Esophagus (tissue), 2 donors: ENCODE results near the gene ITGAL. TPM values are rescaled to one million over a fixed set of nuclear protein-coding genes. Genes with fewer than 3 reads are reported as not detected.

Experiments
- H3K27ac ChIP-seq, 2 donors: one replicate each; pipeline ENCODE4 v1.5.1; 2013; ENCODE audit warnings: low read depth in 2 of 2, mild to moderate bottlenecking in 2 of 2, inconsistent platforms in 1 of 2, low read length in 1 of 2, moderate library complexity in 1 of 2
- H3K27me3 ChIP-seq, 2 donors: one replicate each; pipeline ENCODE4 v1.6.1; 2013; ENCODE audit warnings: low read length in 2 of 2, control low read depth in 1 of 2, mild to moderate bottlenecking in 1 of 2; ENCODE audit not compliant: insufficient read depth in 2 of 2, control insufficient read depth in 1 of 2
- H3K36me3 ChIP-seq, 2 donors: one replicate each; pipeline ENCODE4 v1.6.1; 2013; ENCODE audit warnings: low read length in 1 of 2; ENCODE audit not compliant: control insufficient read depth in 2 of 2, insufficient read depth in 2 of 2
- H3K4me1 ChIP-seq, 2 donors: one replicate each; pipeline ENCODE4 v1.6.1; 2013; ENCODE audit warnings: low read length in 1 of 2; ENCODE audit not compliant: control insufficient read depth in 2 of 2, insufficient read depth in 2 of 2
- H3K4me3 ChIP-seq, 2 donors: one replicate each; pipeline ENCODE4 v1.5.1; 2013; ENCODE audit warnings: low read length in 2 of 2, mild to moderate bottlenecking in 2 of 2, low read depth in 1 of 2, moderate library complexity in 1 of 2
- H3K9me3 ChIP-seq, 2 donors: one replicate each; pipeline ENCODE4 v1.6.1; 2013; ENCODE audit warnings: mild to moderate bottlenecking in 2 of 2, low read depth in 1 of 2, low read length in 1 of 2, moderate library complexity in 1 of 2; ENCODE audit not compliant: control insufficient read depth in 2 of 2, insufficient read depth in 1 of 2
- WGBS, 2 donors: extraction: QIAGEN DNeasy Blood & Tissue Kit; methylation state at CpG; one replicate each; pipeline ENCODE4 v1.1.7; 2013; 5-methylcytosine and 5-hydroxymethylcytosine counted together
- polyA plus RNA-seq, 2 donors: library from polyadenylated mRNA; stranded (reverse); fragments of 200-250 nt; gene quantifications; one replicate each; pipeline ENCODE4 v1.2.3, GENCODE V29; 2013
- donor health status: healthy with polysubstance abuse.
- donor health status: Bipolar disorder and iron deficiency.

The ITGAL gene
- polyA plus RNA-seq, 2 donors: 2.2 to 2.5 TPM

- Histone ChIP-seq H3K27ac (peak overlapping the region in 1 of 2 donors; percentile 33), H3K9me3 (no peaks in the 10 kb centered on the region)
- 19 to 23% methylated on average over 46 of the region's 46 CpGs for whole genome bisulfite sequencing, 2 donors
Observed at GRCh38 chr16:30561089-30561816, 88.7 kb downstream of the ITGAL start.

GRCh38 chr16:30562021-30562420, 89.5 kb downstream of the ITGAL start:
- H3K4me1 ChIP-seq: peaks cover 0 to 2% of the 10 kb centered on the region in 2 donors
- no peaks in the 10 kb centered on the region for H3K27me3 ChIP-seq
- 89 to 94% methylated on average over 14 of the region's 14 CpGs for WGBS, 2 donors
- H3K36me3 ChIP-seq: no peaks in the 10 kb centered on the region
- H3K27ac ChIP-seq: no peak overlapping the region
- H3K9me3 ChIP-seq: no peaks in the 10 kb centered on the region
- H3K4me3 ChIP-seq: no peak overlapping the region

More at GRCh38 chr16:30561089-30561816, 88.7 kb downstream of the ITGAL start:
- Histone ChIP-seq H3K4me3 (peak overlapping the region; percentile 42 to 43), H3K27me3 (no peaks in the 10 kb centered on the region), H3K36me3 (peaks cover 0 to under 1% of the 10 kb centered on the region in 2 donors), H3K4me1 (peaks cover under 1 to 2% of the 10 kb centered on the region in 2 donors)

GRCh38 chr16:30565526-30565925, 93.0 kb downstream of the ITGAL start:
- H3K27ac ChIP-seq: no peak overlapping the region
- H3K4me1 ChIP-seq: peaks cover 0 to 3% of the 10 kb centered on the region in 2 donors
- H3K4me3 ChIP-seq: no peak overlapping the region
- H3K27me3 ChIP-seq: no peaks in the 10 kb centered on the region
- peaks cover 0 to 4% of the 10 kb centered on the region in 2 donors for H3K36me3 ChIP-seq
- 72 to 74% methylated on average over 7 of the region's 7 CpGs for WGBS, 2 donors
- H3K9me3 ChIP-seq: no peaks in the 10 kb centered on the region

GRCh38 chr16:30565984-30566383, 93.4 kb downstream of the ITGAL start:
- Histone ChIP-seq H3K9me3 (no peaks in the 10 kb centered on the region), H3K4me1 (peaks cover 0 to 5% of the 10 kb centered on the region in 2 donors), H3K27me3 (no peaks in the 10 kb centered on the region), H3K36me3 (peaks cover 0 to 4% of the 10 kb centered on the region in 2 donors), H3K27ac (no peak overlapping the region), H3K4me3 (no peak overlapping the region)
- WGBS, 2 donors: 66 to 67% methylated on average over 8 of the region's 8 CpGs

GRCh38 chr16:30566531-30566930, 94.0 kb downstream of the ITGAL start:
- Histone ChIP-seq H3K36me3 (peaks cover 0 to 4% of the 10 kb centered on the region in 2 donors), H3K27me3 (no peaks in the 10 kb centered on the region), H3K4me1 (peaks cover 0 to 5% of the 10 kb centered on the region in 2 donors), H3K9me3 (no peaks in the 10 kb centered on the region), H3K4me3 (no peak overlapping the region), H3K27ac (no peak overlapping the region)
- WGBS, 2 donors: 87 to 89% methylated on average over 4 of the region's 4 CpGs

- H3K4me1 ChIP-seq: peaks cover 0 to 5% of the 10 kb centered on the region in 2 donors
- no peaks in the 10 kb centered on the region for H3K9me3 ChIP-seq
- H3K4me3 ChIP-seq: no peak overlapping the region
- WGBS, 2 donors: 66 to 68% methylated on average over 14 of the region's 14 CpGs
- no peaks in the 10 kb centered on the region for H3K27me3 ChIP-seq
- peak overlapping the region; percentile 23 to 77 for H3K27ac ChIP-seq
- H3K36me3 ChIP-seq: peaks cover 0 to 4% of the 10 kb centered on the region in 2 donors
Observed at GRCh38 chr16:30567160-30567990, 94.8 kb downstream of the ITGAL start.

GRCh38 chr16:30567991-30568638, 95.6 kb downstream of the ITGAL start:
- peaks cover 0 to 4% of the 10 kb centered on the region in 2 donors for H3K36me3 ChIP-seq
- H3K4me3 ChIP-seq: no peak overlapping the region
- no peaks in the 10 kb centered on the region for H3K9me3 ChIP-seq
- WGBS, 2 donors: 28 to 41% methylated on average over 6 of the region's 6 CpGs
- peak overlapping the region; percentile 23 to 77 for H3K27ac ChIP-seq
- H3K27me3 ChIP-seq: no peaks in the 10 kb centered on the region
- peaks cover 0 to 5% of the 10 kb centered on the region in 2 donors for H3K4me1 ChIP-seq

- H3K4me1 ChIP-seq: peaks cover 0 to 5% of the 10 kb centered on the region in 2 donors
- H3K4me3 ChIP-seq: no peak overlapping the region
- H3K27me3 ChIP-seq: no peaks in the 10 kb centered on the region
- H3K9me3 ChIP-seq: no peaks in the 10 kb centered on the region
- 93 to 97% methylated on average over 3 of the region's 3 CpGs for WGBS, 2 donors
- peaks cover 0 to 4% of the 10 kb centered on the region in 2 donors for H3K36me3 ChIP-seq
- no peak overlapping the region for H3K27ac ChIP-seq
Observed at GRCh38 chr16:30569281-30569680, 96.7 kb downstream of the ITGAL start.
